ENCODE data around the gene ITGB3BP.

DNA sequence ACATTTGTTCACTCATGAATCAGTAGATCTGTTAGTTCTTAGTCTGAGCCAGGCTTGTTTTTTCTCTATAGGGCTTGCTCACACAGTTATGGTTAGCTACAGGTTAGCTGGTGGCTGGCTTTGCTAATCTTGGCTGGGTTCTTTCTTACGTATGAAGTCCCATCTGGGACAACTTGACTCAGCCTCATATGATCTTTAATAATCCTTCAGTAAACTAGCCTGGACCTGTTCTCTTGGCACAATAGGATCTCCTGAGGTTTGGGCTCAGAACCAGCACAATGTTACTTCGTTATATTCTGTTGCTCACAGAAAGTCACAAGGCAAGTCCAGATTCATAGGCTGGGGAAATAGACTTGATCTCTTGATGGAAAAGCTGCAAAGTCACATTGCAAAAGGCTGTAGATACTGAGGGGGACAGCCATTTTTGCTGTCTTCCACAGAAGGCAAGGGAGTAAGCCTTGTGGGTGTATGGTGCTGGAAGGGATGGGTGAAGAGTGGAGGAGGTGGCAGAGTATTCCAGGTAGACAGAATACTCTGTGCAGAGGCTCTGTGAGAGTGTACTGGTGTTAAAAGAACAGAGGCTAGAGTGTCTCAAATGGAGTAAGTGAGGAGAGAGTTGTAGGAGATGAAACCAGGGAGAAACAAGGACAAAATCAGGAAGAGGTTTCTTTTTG, 24.7 kb upstream of the ITGB3BP start:
- TF ChIP-seq, protein P1, sequence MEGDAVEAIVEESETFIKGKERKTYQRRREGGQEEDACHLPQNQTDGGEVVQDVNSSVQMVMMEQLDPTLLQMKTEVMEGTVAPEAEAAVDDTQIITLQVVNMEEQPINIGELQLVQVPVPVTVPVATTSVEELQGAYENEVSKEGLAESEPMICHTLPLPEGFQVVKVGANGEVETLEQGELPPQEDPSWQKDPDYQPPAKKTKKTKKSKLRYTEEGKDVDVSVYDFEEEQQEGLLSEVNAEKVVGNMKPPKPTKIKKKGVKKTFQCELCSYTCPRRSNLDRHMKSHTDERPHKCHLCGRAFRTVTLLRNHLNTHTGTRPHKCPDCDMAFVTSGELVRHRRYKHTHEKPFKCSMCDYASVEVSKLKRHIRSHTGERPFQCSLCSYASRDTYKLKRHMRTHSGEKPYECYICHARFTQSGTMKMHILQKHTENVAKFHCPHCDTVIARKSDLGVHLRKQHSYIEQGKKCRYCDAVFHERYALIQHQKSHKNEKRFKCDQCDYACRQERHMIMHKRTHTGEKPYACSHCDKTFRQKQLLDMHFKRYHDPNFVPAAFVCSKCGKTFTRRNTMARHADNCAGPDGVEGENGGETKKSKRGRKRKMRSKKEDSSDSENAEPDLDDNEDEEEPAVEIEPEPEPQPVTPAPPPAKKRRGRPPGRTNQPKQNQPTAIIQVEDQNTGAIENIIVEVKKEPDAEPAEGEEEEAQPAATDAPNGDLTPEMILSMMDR (IDR thresholded peaks at IDR 0.05; ENCODE audit: low read depth, low read length) = no peak
- TF ChIP-seq EZH2phosphoT487 (IDR thresholded peaks at IDR 0.05; ENCODE audit: low read depth) = no peak
